GM21723 (cell line): Measurements from ENCODE around the gene ATRNL1.

ENCODE experiments used
- ATAC-seq: cut with Tn5 transposase; IDR thresholded peaks from one replicate; pipeline ENCODE4 v1.9.1; 2021; ENCODE audit warnings: mild to moderate bottlenecking, moderate library complexity; ENCODE audit not compliant: unreplicated experiment

The ATRNL1 gene

GRCh38 chr10:115580239-115580638, 487.1 kb downstream of the ATRNL1 start:
- no peak for ATAC-seq

- no peak for ATAC-seq
These were observed 499.9 kb downstream of the ATRNL1 start for GRCh38 chr10:115593060-115593459.

GRCh38 chr10:115604627-115605026, 511.5 kb downstream of the ATRNL1 start:
- no peak for ATAC-seq

- no peak for ATAC-seq
These were observed 512.9 kb downstream of the ATRNL1 start for GRCh38 chr10:115606086-115606485.

DNA sequence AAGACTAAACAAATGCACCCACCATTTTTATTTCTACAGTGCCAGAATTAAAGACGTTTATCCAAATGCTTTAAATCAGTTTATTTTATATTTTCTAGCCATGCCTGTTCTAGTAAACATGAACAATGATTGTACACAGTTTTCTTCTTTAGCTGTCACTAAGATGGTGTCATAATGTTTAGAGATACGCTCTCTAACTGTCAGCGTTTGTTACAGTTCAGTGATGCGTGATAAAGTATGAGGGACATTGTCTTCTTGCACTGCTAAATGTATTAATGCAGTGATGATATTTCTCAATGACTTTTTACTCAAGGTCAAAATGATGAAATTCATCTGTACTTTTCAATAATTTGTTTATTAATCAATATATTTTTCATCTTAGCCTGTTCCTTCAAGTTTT, 513.6 kb downstream of the ATRNL1 start:
- ATAC-seq = no peak

GRCh38 chr10:115624448-115624847, 531.3 kb downstream of the ATRNL1 start:
- ATAC-seq = no peak

DNA sequence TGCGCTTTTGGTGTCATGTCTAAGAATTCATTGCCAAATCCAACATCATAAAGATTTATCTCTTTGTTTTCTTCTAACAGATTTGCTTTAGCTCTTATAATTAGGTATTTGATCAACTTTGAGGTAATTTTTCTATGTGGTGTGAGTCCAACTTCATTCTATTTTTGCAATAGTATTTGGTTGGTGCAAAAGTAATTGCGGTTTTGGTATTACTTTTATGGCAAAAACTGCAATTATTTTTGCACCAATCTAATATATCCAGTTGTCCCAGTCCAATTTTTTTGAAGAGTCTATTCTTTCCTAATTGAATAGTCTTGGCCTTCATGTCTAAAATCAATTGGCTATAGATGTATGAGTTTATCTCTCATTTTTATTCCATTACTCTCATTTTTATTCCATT, 535.5 kb downstream of the ATRNL1 start:
- ATAC-seq = no peak

DNA sequence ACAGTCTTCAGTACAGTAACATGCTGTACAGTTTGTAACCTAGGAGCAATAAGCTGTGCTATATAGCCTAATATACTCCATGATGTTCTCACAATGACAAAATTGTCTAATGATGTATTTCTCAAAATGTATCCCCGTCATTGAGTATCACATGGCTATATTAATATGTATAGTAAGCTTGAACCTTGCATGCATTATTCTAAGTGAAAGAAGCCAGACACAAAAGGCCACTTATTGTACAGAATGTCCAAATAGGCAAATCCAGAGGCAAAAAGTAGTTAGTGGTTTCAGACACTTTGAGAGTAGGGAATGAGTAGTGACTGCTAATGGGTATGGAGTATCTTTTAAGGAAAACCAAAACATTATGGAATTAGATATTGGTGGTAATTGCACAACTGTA, 545.1 kb downstream of the ATRNL1 start:
- no peak for ATAC-seq

- ATAC-seq = no peak
These were observed 556.1 kb downstream of the ATRNL1 start for GRCh38 chr10:115649217-115649616.

DNA sequence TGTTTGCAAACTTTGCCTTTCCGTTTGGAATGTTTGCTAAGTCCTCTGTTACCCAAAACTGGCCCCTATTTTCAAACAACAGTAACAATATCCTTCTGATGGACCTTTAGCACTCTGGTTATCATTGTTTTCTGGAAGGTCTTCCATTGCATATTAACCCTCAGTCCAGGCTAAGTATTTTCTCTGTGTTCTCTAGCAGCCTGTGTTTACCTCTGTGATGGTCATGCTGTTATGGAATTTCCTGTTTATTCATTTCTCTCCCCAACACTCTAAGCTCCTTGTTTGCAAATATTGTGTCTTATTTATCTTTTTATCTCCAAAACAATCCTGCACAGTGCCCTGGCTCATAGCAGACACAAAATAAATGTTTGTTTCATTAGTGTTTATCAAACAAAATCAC, 560.3 kb downstream of the ATRNL1 start:
- no peak for ATAC-seq

DNA sequence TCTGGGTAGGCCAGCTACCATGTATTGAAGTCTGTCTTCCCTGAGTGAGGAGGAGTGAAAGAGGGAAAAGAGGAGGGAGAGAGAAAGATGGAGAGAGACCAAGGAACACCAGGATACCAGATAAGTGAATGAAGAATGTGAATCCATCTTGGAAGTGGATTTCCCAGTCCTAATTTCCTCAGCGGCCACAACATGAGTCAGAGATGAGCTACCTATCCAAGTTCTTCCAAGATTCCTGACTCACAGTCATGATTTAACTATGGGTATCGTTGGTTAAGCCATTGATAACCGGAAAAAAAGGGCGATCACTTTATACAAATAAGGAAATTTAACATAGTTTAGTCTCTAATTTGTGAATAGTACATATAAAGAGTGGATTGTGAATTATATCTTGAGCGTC, 561.8 kb downstream of the ATRNL1 start:
- ATAC-seq = no peak

- no peak for ATAC-seq
These were observed 564.1 kb downstream of the ATRNL1 start for GRCh38 chr10:115657161-115657860.

DNA sequence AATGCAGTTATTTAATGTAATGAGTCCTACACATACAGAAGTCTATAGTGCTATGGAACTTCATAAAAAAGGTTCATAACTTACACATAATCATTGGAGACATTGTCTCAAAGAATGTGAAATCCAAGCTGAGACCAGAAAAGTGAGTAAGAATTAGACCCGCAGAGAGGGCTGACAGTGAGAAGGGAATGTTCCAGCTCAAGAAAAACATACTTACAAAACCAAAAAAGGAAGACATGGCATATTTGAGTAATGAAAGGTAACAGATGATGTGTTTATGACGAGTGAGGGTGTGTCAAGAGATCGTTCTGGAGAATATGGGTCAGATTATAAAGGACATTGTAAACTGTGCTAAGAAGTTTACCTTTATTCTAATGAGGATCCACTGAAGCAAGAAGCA, 566.5 kb downstream of the ATRNL1 start:
- no peak for ATAC-seq

DNA sequence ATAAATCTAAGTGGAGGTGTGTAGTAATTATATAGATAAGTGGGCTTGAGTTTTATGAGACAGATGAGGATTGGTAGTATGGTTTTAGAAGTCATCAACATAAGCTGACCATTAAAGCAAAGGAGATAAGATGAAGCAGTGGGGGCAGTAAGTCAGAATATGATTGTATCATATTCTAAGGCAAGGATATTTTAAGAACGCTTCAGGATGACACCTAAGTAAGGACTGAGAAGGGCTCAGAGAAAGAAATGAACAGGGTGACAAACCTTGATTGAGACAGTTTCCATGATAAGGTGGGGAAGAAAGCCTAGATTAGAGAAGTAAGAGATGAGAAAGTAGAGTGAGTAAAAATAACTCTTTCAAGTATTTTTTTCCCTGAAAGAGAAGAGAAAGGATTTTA, 567.2 kb downstream of the ATRNL1 start:
- no peak for ATAC-seq

- ATAC-seq = no peak
These were observed 569.3 kb downstream of the ATRNL1 start for GRCh38 chr10:115662422-115662821.

DNA sequence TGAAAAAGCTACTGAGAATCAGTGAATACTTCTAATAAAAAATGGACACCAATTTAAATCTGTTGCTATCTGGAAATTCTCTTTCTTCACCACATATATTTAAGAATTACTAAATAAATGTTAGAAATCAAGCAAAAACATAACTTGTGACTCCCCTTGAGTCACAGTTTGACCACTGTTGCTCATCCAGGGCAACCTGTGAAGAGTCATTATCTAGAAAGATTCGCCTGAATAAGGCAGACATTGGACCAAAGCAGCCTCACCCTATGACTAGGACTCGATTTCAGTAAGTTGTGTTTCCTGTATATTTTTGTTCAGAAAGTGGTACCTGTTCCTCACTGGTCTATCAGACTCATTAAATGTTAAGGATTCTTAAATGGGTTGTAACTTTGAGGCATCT, 572.4 kb downstream of the ATRNL1 start:
- no peak for ATAC-seq

DNA sequence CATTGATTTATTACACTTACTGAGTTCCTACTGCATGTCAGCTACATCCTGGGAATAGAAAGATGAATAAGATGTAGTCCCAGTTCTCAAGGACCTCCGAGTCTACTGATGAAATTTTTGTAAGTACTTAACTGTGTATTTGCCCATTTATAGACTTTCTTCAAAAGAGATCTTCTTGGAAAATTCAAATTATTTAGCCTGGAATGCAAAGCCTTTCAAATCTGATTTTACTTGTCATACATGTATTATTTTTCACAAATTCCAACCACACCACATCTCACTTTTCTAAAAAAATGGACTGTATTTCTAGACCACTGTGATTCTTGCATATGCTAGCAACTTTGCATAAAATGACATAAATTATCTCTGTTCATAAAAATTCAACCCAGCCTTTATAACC, 581.3 kb downstream of the ATRNL1 start:
- ATAC-seq = no peak

DNA sequence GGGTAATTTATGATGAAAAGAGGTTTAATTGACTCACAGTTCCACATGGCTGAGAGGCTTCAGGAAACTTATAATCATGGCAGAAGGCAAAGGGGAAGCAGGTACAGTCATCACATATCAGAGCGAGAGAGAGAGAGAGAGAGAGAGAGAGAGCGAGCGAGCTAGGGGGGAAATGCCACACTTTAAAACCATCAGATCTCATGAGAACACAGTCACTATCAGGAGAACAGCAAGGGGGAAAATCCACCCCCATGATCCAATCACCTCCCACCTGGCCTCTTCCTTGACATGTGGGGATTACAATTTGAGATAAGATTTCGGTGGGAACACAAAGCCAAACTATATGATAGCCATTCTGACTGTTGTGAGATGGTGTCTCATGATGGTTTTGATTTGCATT, 603.6 kb downstream of the ATRNL1 start:
- no peak for ATAC-seq

DNA sequence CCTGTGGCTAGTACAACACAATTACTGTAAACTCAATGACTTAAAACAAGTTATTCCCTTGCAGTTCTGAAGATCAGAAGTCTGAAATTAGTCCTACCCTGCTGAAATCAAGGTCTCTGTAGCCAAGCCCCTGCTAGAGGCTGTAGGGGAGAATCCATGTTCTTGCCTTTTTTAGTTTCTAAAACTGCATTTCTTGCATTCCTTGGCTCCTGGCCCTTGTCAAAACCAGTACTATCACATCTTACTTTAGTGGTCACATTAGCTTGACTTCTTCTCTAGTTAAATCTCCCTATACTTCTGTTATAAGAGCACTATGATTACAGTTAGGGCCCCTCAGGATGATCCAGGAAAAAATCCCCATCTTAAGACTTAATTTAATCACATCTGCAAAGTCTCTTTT, 612.9 kb downstream of the ATRNL1 start:
- ATAC-seq = no peak

GRCh38 chr10:115706488-115707076, 613.4 kb downstream of the ATRNL1 start:
- no peak for ATAC-seq

DNA sequence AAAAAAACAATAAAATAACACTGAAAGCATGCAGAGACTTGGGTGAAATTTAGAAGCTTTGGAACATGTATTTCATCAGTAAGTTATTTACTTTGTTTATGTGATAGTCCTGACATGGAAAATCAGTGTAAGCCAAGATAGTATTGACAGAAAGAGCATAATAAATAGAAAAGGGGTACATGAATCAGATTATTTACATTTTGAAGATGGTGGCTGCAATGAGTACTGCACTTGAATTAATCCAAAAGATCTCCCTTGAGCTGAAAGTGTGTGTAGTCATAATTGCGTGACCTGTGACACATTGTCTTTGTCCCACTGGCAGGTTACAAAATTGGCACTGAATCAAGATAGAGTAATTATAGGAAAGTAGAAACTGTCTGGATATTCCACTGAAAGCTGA, 617.0 kb downstream of the ATRNL1 start:
- no peak for ATAC-seq

DNA sequence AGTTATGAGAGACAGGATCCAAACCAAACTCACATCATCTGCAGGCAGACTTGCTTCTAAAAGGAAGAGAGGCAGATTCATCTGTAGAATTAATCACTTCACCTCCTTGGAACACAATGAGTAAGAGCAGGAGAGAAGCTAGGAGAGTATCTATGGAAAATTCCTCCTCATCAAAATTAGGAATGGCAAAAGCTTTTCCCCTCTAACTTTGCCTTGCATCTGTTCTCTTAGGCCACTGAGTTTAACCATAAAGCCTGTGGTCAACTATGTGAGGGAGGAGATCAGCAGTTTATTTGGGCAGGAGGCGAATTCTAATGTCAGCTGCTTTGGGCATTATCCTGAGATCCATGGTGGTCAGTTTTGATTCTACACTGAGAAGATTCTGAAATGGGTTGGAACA, 618.1 kb downstream of the ATRNL1 start:
- ATAC-seq = no peak

GRCh38 chr10:115720121-115720520, 627.0 kb downstream of the ATRNL1 start:
- no peak for ATAC-seq
